Cardiac muscle cell (in vitro differentiated cells and primary cell): ENCODE data around the gene DOK3. TPM values are rescaled to one million over a fixed set of nuclear protein-coding genes. Genes with fewer than 3 reads are reported as not detected.

Source experiments
- DNase-seq, 2 donors: peaks; one replicate each; pipeline versions ENCODE4 v3.0.0 to v3.0.0-alpha.2; 2010 to 2017; ENCODE audit warnings: low read depth in 1 of 2, low spot score in 1 of 2
- H3K27ac ChIP-seq: fragments of 200-600 bp; sonication (generic); 2 replicates; pipeline ENCODE4 v1.5.1; 2016
- H3K27me3 ChIP-seq: fragments of 200-600 bp; sonication (generic); 2 replicates; pipeline ENCODE4 v1.6.0; 2016; ENCODE audit warnings: control low read depth
- H3K36me3 ChIP-seq: fragments of 200-600 bp; sonication (generic); 2 replicates; pipeline ENCODE4 v1.5.1; 2016; ENCODE audit warnings: control low read depth
- H3K4me1 ChIP-seq: fragments of 200-600 bp; sonication (generic); 2 replicates; pipeline ENCODE4 v1.8.1; 2017; ENCODE audit warnings: low read depth, mild to moderate bottlenecking, mixed run types
- H3K4me3 ChIP-seq: fragments of 200-600 bp; sonication (generic); 2 replicates; pipeline ENCODE4 v1.5.1; 2016; ENCODE audit warnings: mild to moderate bottlenecking
- H3K9me3 ChIP-seq: fragments of 200-600 bp; sonication (generic); 2 replicates; pipeline ENCODE4 v1.5.1; 2017; ENCODE audit warnings: low read depth, mild to moderate bottlenecking, control low read depth
- polyA plus RNA-seq: library from polyadenylated mRNA; unstranded; fragments of >200 nt; fragmentation: Nextera tagmentation; extraction: Ambion mirVana; gene quantifications from 2 replicates; pipeline ENCODE4 v1.2.1, GENCODE V29; 2016
- total RNA-seq: library from RNA; depleted of rRNA; stranded (reverse); fragments of >200 nt; gene quantifications from 2 replicates; pipeline ENCODE4 v1.2.3, GENCODE V29; 2016
- TF ChIP-seq, protein P1 (sequence below): IDR thresholded peaks from 2 replicates; pipeline ENCODE4 v1.5.1; 2012; ENCODE audit warnings: low read depth, mild to moderate bottlenecking, low read length

The DOK3 gene
- total and polyA plus RNA-seq, 2 experiments from 2014 or later: 2.4 to 3.7 TPM

- peaks cover 40% of the 10 kb centered on the region for H3K36me3 ChIP-seq
- no peak for DNase-seq
- H3K27ac ChIP-seq: no peak overlapping the region
- TF ChIP-seq, protein P1, sequence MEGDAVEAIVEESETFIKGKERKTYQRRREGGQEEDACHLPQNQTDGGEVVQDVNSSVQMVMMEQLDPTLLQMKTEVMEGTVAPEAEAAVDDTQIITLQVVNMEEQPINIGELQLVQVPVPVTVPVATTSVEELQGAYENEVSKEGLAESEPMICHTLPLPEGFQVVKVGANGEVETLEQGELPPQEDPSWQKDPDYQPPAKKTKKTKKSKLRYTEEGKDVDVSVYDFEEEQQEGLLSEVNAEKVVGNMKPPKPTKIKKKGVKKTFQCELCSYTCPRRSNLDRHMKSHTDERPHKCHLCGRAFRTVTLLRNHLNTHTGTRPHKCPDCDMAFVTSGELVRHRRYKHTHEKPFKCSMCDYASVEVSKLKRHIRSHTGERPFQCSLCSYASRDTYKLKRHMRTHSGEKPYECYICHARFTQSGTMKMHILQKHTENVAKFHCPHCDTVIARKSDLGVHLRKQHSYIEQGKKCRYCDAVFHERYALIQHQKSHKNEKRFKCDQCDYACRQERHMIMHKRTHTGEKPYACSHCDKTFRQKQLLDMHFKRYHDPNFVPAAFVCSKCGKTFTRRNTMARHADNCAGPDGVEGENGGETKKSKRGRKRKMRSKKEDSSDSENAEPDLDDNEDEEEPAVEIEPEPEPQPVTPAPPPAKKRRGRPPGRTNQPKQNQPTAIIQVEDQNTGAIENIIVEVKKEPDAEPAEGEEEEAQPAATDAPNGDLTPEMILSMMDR: no peak
- no peaks in the 10 kb centered on the region for H3K4me1 ChIP-seq
- H3K27me3 ChIP-seq: no peaks in the 10 kb centered on the region
- no peaks in the 10 kb centered on the region for H3K9me3 ChIP-seq
- H3K4me3 ChIP-seq: no peak overlapping the region
Observed at GRCh38 chr5:177462021-177462670, 47.5 kb downstream of the DOK3 start.

DNA sequence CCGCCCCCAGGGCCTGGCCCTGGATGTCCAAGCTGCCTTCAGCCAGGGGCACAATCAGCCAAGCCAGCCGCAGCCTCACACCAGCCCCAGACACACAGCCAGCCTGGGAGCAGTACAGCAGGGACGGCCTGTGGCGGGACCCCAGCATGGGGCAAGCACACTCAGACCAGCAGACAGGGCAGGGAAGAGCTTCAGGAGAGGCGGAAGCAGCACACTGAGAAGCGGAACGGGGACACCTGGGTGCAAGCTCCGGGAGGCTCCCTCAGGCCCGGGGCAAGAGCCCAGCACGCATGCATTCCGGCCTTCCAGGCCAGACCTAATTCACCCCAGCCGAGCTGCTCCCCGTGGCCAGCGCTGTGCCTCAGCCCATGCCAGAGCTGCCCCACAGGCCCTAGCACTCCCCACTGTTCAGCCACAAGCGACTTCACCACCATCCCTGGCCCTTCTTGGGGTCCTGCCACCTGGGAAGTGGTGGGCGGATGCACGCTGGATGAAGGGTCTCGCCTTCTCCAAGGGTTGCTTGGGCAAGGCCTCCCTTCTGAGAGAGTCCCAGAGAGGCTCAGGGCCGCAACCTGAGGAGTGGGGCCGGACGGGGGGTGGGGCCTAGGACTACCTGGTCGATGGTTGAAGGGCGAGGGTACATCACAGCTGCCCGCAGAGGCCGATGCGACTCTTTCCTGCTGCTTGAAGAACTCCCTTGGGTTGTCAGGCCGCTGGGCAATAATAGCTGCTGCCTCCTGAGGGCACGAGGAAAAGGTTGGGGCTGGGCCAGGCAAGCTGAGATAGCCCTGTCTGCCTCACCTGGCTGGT lies 49.6 kb downstream of the DOK3 start:
- no peak for DNase-seq
- Histone ChIP-seq H3K4me3 (no peak overlapping the region), H3K27me3 (no peaks in the 10 kb centered on the region), H3K9me3 (no peaks in the 10 kb centered on the region), H3K36me3 (peaks cover 20% of the 10 kb centered on the region), H3K4me1 (peaks cover 6% of the 10 kb centered on the region), H3K27ac (no peak overlapping the region)
- TF ChIP-seq, protein P1: no peak

GRCh38 chr5:177459357-177459756 lies 50.3 kb downstream of the DOK3 start:
- no peak overlapping the region for H3K27ac ChIP-seq
- TF ChIP-seq, protein P1: no peak
- H3K27me3 ChIP-seq: no peaks in the 10 kb centered on the region
- peaks cover 6% of the 10 kb centered on the region for H3K4me1 ChIP-seq
- peaks cover 16% of the 10 kb centered on the region for H3K36me3 ChIP-seq
- no peak for DNase-seq
- no peaks in the 10 kb centered on the region for H3K9me3 ChIP-seq
- no peak overlapping the region for H3K4me3 ChIP-seq

- Histone ChIP-seq H3K36me3 (peaks cover 16% of the 10 kb centered on the region), H3K4me3 (no peak overlapping the region), H3K27ac (no peak overlapping the region), H3K9me3 (no peaks in the 10 kb centered on the region), H3K4me1 (peaks cover 6% of the 10 kb centered on the region), H3K27me3 (peaks cover under 1% of the 10 kb centered on the region)
- TF ChIP-seq, protein P1: no peak
- DNase-seq: peak in 1 of 2 donors; percentile 25
Observed at GRCh38 chr5:177458912-177459350, 50.7 kb downstream of the DOK3 start.

- Histone ChIP-seq H3K27me3 (peaks cover 8% of the 10 kb centered on the region), H3K4me1 (peaks cover 9% of the 10 kb centered on the region), H3K9me3 (no peaks in the 10 kb centered on the region), H3K27ac (no peak overlapping the region), H3K4me3 (no peak overlapping the region), H3K36me3 (peaks cover 16% of the 10 kb centered on the region)
- no peak for DNase-seq
- TF ChIP-seq, protein P1: no peak
Observed at GRCh38 chr5:177457852-177458681, 51.6 kb downstream of the DOK3 start.
